GM20431 (cell line): ENCODE results near the gene NLGN1.

Experiments used
- in situ Hi-C: fragments of 300-500 bp; cut with MseI, MboI; formaldehyde crosslinking; loops from one replicate; pipeline ENCODE4 v1.15.0; 2020; ENCODE audit warnings: low sequenced_read_pairs; ENCODE audit not compliant: unreplicated experiment

NLGN1 gene

GRCh38 chr3:173700336-173700735 lies 302.8 kb downstream of the NLGN1 start:
- in situ Hi-C loops: no loop called here

GRCh38 chr3:173702561-173702960 lies 305.0 kb downstream of the NLGN1 start:
- in situ Hi-C loops: no loop called here

DNA sequence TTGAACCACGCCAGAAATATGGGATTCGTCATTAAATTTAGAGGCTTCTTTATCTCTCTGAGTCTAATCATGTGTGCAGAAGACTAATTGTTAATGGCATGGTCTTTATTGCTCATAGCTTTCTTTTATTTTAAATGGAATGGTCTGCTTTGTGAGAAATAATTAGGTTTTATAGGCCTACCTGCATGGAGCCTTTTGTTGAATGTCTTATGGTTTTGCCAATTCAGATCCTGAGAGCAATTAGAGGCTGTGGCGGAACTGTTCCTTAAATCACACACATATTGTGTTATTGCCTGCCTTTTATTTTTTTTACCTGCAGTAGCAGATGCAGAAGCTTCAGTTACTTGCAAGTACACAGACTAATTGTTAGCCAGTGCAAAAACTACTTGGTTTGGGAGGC lies 306.2 kb downstream of the NLGN1 start:
- in situ Hi-C loops: no loop called here

GRCh38 chr3:173706630-173707029 lies 309.1 kb downstream of the NLGN1 start:
- in situ Hi-C loops: no loop called here

DNA sequence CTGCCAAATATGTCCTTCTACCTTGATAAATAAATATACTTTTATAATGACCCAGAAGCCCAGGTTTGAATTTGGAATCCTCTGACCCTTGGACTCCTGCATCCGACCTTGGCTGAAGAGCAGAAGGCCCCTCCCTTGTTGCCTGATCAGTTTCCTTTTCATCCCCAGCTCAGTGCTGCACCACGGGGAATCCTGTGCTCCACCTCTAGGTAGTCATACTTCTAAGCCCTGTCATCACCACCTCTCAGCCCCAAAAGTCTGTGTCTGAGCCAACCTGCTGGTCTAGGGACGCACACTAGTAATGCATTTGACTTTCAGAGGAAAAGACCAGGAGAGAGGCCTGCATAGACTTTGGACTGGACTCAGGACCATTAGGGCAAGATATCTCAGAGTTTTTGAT lies 310.6 kb downstream of the NLGN1 start:
- in situ Hi-C loops: no loop called here

DNA sequence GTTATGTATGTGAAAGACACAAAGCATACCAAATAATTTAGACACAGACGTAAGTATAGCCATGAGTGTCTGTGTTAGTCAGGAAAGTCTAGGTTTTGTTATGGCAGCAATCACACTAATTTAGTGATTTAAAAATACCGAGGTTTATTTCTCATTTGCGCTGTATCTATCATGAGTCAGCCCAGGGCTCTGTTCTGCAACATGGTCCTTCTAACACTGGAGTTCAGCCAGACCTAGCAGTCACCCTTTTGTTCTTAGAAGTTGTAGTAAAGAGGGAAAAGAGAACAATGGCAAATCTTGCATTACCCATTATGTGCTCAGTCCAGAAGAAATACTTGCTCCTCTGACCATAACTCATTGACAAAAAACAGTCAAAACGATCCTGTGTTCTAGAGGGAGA lies 311.5 kb downstream of the NLGN1 start:
- in situ Hi-C loops: no loop called here

DNA sequence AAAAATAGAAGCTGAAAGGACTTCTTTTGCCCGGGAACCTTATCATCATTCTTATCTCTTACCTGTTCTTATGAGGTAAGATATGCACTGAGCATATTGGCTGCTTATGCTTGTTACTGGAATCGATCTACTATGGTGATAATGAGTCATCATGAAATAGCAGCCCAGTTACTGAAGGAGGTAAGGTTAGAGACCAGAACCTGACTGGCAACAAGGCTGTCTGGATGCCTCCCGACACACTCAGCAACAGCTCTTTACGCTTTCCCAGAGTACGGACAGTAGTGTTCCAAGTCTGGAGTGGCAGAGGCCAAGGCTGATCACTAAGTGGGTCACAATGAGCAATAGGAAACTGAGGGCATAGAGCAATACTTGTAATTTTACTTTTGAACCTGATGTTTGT lies 314.1 kb downstream of the NLGN1 start:
- in situ Hi-C loops: no loop called here

- in situ Hi-C loops: no loop called here
These were observed 322.0 kb downstream of the NLGN1 start for GRCh38 chr3:173719585-173719984.

DNA sequence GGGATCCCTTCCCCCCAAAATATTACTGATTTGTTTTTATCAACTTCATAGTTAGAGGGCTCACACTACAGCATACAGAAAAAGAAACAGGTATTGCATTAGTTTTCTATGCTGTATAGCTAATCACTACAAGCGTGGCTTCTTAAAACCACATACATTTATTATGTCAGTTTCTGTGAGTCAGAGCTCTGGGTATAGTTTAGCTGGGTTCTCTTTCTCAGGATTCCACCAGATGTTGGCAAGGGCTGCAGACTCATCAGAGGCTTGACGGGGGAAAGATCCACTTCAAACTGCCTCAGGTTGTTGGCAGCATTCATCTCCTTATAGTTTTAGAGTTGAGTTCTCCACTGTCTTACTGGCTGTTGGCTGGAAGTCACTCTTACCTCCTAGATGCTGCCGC lies 328.0 kb downstream of the NLGN1 start:
- in situ Hi-C loops: no loop called here

GRCh38 chr3:173730391-173730790 lies 332.8 kb downstream of the NLGN1 start:
- in situ Hi-C loops: no loop called here

- in situ Hi-C loops: no loop called here
These were observed 334.7 kb downstream of the NLGN1 start for GRCh38 chr3:173732237-173732636.

GRCh38 chr3:173733029-173733652 lies 335.6 kb downstream of the NLGN1 start:
- in situ Hi-C loops: no loop called here

GRCh38 chr3:173734473-173734872 lies 336.9 kb downstream of the NLGN1 start:
- in situ Hi-C loops: no loop called here

DNA sequence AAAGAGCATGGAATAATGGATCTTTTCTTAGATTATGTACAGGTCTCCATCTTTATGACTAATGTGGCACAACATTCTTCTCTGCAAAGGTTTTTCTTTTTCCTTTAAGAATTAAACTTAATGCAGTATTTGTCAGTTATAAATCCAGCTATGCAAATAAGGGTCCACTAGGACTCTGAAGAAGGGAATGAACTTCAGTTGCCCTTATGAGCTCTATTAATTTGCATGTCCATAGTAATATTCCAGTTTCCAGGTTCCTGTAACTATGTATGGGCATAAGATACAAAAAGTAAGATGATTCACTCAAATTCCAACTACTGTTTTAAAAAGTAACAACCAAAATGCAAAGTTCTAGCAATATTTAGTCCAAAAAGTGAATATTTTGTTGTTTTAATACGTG lies 337.4 kb downstream of the NLGN1 start:
- in situ Hi-C loops: no loop called here

GRCh38 chr3:173735841-173736240 lies 338.3 kb downstream of the NLGN1 start:
- in situ Hi-C loops: no loop called here

GRCh38 chr3:173737167-173737808 lies 339.7 kb downstream of the NLGN1 start:
- in situ Hi-C loops: no loop called here

DNA sequence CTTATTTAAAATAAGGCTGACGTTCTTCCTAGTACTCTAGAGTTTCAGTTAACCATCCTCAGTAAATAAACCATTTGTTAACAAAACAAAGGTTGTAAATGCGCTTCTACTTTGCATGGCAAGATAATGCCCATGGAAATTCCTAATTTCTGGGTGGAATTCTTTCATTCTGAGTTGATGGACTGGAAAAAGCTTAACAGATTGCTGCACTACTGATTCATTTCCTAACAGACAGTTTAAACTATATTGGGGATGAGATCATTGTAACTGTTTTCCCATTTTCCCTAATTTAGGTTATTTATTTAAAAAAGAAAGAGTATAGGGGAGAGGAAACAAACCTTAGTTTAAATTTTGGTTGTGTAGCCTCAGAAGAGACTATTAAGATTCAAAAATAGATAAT lies 342.2 kb downstream of the NLGN1 start:
- in situ Hi-C loops: no loop called here

GRCh38 chr3:173742491-173742890 lies 344.9 kb downstream of the NLGN1 start:
- in situ Hi-C loops: no loop called here

DNA sequence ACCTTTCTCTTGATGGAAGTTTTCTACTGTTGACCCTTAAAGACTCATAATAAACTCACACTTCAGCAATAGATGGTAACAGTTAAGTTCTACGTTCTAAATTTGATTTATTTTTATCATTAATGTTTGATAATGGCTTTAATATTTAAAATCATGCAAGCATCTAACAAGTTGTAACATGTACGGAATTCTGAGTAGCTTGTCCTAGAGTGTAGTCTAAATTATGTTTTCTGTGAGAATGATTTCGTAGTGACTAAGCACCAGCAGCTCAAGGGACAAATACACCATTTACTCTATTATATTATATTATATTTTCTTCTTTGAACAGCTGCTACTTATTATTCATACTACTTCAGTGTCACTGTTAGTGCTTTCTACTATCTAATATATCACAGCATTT lies 345.6 kb downstream of the NLGN1 start:
- in situ Hi-C loops: no loop called here

DNA sequence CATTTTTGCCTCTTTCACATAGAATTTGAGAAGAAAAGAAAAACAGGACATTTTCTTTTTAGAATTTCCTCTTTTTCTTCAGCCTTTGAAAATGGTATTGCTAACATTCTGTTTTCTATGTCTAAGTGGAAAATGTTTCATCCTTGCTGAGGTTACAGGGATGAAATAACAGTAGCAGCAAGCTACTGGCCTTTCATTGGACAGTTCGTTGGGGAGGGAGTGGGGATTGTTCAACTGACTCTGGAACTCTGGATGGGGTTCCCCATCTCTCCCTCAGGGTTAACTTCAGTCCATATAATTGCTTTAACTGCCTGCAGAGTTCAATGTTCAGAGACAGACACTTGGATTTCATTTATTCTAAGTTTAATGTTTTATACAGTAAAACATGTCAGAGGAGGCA lies 346.0 kb downstream of the NLGN1 start:
- in situ Hi-C loops: no loop called here

DNA sequence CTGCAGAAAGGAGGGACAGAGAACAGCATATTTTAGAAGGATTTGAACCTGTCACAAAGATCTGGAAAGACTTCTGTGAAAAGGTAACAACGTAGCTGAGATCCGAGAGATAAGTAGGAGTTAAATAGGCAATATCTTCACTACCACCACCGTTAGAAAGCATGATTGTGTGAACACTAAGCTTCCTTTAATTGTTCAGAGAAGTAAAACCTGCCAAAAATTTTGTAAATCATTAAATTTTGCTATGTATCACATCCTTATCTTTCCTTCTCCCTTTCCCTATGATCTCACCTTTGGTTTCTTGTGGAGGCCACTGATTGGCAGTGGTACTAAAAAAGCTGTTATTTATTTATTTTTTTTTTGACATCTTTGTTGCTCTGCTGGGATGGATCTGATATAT lies 346.9 kb downstream of the NLGN1 start:
- in situ Hi-C loops: no loop called here

DNA sequence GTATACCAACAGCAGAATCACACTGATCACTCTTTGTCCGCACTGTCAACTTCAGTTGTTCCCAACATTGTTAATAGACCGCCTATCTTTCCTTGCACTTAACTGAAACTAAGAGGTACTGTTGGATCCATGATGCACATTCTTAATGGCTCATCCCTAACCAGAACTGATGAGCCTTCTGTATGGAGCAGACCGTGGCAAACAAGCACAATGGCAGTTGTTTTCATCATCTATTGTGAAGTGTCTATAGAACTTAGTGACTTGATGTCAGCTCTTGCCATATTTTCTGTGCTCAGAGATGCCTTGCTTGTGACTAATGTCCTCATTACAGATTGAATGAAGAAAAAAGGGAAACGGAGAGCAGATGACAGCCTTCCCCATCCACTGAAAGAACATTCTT lies 347.4 kb downstream of the NLGN1 start:
- in situ Hi-C loops: no loop called here
